Heart right ventricle (tissue), 16 donors: ENCODE data around the gene ADAMTSL3. TPM values are rescaled to one million over a fixed set of nuclear protein-coding genes. Genes with fewer than 3 reads are reported as not detected.

Experiments used
- ATAC-seq, 8 donors: fragments of 200-7000 bp; cut with Tn5 transposase; one replicate each; pipeline ENCODE4 v1.9.1; 2020; ENCODE audit warnings: mild to moderate bottlenecking in 8 of 8, moderate library complexity in 8 of 8, moderate number of reproducible peaks in 1 of 8
- DNase-seq, 2 donors: peaks; one replicate each; pipeline ENCODE4 v3.0.0-alpha.2; 2020
- H3K27ac ChIP-seq, 10 donors: fragments of 200-600 bp; sonication (generic) in 2 of 10; one replicate each; pipeline versions ENCODE4 v1.5.0 to v1.8.0; 2020 to 2022; ENCODE audit warnings: mild to moderate bottlenecking in 3 of 10
- H3K27me3 ChIP-seq, 7 donors: fragments of 200-600 bp; one replicate each; pipeline ENCODE4 v1.8.0; 2021 to 2022; ENCODE audit warnings: mild to moderate bottlenecking in 2 of 7
- H3K36me3 ChIP-seq, 9 donors: fragments of 200-600 bp; sonication (generic) in 1 of 9; one replicate each; pipeline versions ENCODE4 v1.5.0 to v1.8.0; 2020 to 2022; ENCODE audit warnings: mild to moderate bottlenecking in 2 of 9
- H3K4me1 ChIP-seq, 9 donors: fragments of 200-600 bp; sonication (generic) in 1 of 9; one replicate each; pipeline versions ENCODE4 v1.5.0 to v1.8.0; 2020 to 2022; ENCODE audit warnings: mild to moderate bottlenecking in 4 of 9
- H3K4me3 ChIP-seq, 10 donors: fragments of 200-600 bp; sonication (generic) in 2 of 10; one replicate each; pipeline versions ENCODE4 v1.5.0 to v1.8.0; 2020 to 2022; ENCODE audit warnings: mild to moderate bottlenecking in 7 of 10, moderate library complexity in 2 of 10
- H3K9me3 ChIP-seq, 11 donors: fragments of 200-600 bp in 10 of 11; sonication (generic) in 2 of 11; one replicate each; pipeline versions ENCODE4 v1.5.0 to v1.8.0; 2013 to 2022; ENCODE audit warnings: mild to moderate bottlenecking in 2 of 11, control low read depth in 1 of 11, moderate library complexity in 1 of 11
- WGBS, 2 donors: extraction: QIAGEN DNeasy Blood & Tissue Kit; methylation state at CpG; one replicate each; pipeline ENCODE4 v1.1.7; 2013; ENCODE audit warnings: inconsistent platforms in 1 of 2; 5-methylcytosine and 5-hydroxymethylcytosine counted together
- intact Hi-C, 10 donors: fragments of 100-400 bp; cut with DNase I; formaldehyde crosslinking; loops; one replicate each; pipeline versions ENCODE4 v1.11.1 to v1.14.2; 2022
- polyA plus RNA-seq, 2 donors: library from polyadenylated mRNA; stranded (reverse); fragments of 200-250 nt; gene quantifications; one replicate each; pipeline ENCODE4 v1.2.3, GENCODE V29; 2013
- total RNA-seq, 10 donors: library from RNA; stranded (reverse); fragmentation: NEBNext Ultra II Directional in 3 of 10; extraction: Animal tissue kit (Norgen Biotek cat#: 25700) in 3 of 10; gene quantifications; one replicate each; pipeline versions ENCODE4 v1.2.1 to v1.2.4, GENCODE V29; 2021 to 2023
- TF ChIP-seq, protein P1 (sequence below), 9 donors: fragments of 200-600 bp; sonication (generic) in 2 of 9; IDR thresholded peaks; one replicate each; pipeline versions ENCODE4 v1.5.0 to v1.8.0; 2021 to 2022; ENCODE audit warnings: antibody characterized with exemption in 9 of 9, mild to moderate bottlenecking in 5 of 9, moderate library complexity in 1 of 9
- donor health status: Arrhythmogenic right ventricular cardiomyopathy.
- donor health status: ischemic (EF 13 %, LVEDD 7.1; RV severe dilation, severe dysfunction).
- donor health status: healthy with polysubstance abuse.
- donor health status: DM: no; HTN: yes; CAD: no.
- donor health status: DM: no; HTN: no; CAD: no.
- donor health status: ischemic (EF 25% LVEDD 6.9; RV normal size, moderate dysfunction).
- donor health status: ischemic (EF 25% LVEDD 5.7; RV mildly dilated, moderate dysfunction).
- donor health status: healthy.
- donor health status: DM: yes; HTN: yes; CAD: no.
- donor health status: Ischemic cardiomyopathy.
- donor health status: ischemic (EF 35%, LVEDD 5.7; RV mildly dilated, moderate dysfunction).
- donor health status: nonischemic (EF 11% LVEDD 7.7; RV severe dilation, severe dysfunction).
- donor health status: DM: yes; HTN: yes; CAD: no.
- donor health status: PGD.
- donor health status: ischemic (EF 29% LVEDD 5.4; RV normal size, mild dysfunction).
- donor health status: nonischemic (EF 23%, LVEDD 6.1; RV moderate dilation, normal function).

Gene ADAMTSL3
- total and polyA plus RNA-seq, 12 donors: 1.6 to 15.4 (median 11.0) TPM

DNA sequence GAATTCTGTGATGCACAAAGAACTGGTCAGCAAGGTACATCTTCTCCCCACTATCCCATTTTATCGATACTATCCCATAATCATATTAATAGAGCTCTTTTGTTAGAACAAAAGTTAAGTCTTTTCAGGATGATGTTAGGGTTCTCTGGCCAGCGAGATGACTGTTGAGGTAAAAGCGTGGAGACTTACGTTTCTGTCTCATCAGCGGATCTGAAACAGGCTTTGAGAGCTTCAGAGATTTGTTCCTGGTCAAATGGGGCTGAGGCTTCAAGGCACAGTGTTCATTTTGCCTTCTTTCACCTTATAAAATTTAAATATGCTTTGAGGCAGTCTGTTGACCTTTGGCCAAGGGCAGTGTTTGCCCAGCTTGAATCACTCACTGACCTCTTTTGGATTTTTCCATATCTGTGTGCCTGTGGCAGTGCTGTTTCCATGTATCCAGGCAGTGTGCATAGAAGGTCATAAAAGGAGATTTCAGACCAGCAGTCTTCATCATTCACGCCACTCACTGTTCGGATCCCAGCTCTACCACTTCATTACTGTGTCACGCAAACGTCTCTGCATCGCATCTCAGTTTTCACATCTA lies 3.1 kb downstream of the ADAMTSL3 start:
- Histone ChIP-seq H3K36me3 (peaks cover 0 to 17% (median 0%) of the 10 kb centered on the region in 9 donors), H3K4me3 (no peak overlapping the region), H3K27me3 (peaks cover 0 to 32% (median 9%) of the 10 kb centered on the region in 7 donors), H3K27ac (peak overlapping the region in 6 of 10 donors; percentile 2 to 89 (median 52)), H3K9me3 (peaks cover 0 to 4% (median 0%) of the 10 kb centered on the region in 11 donors), H3K4me1 (peaks cover 7 to 68% (median 22%) of the 10 kb centered on the region in 9 donors)
- DNase-seq: no peak
- ATAC-seq: no peak
- WGBS, 2 donors: 92 to 94% methylated on average over 10 of the region's 10 CpGs
- TF ChIP-seq, protein P1, sequence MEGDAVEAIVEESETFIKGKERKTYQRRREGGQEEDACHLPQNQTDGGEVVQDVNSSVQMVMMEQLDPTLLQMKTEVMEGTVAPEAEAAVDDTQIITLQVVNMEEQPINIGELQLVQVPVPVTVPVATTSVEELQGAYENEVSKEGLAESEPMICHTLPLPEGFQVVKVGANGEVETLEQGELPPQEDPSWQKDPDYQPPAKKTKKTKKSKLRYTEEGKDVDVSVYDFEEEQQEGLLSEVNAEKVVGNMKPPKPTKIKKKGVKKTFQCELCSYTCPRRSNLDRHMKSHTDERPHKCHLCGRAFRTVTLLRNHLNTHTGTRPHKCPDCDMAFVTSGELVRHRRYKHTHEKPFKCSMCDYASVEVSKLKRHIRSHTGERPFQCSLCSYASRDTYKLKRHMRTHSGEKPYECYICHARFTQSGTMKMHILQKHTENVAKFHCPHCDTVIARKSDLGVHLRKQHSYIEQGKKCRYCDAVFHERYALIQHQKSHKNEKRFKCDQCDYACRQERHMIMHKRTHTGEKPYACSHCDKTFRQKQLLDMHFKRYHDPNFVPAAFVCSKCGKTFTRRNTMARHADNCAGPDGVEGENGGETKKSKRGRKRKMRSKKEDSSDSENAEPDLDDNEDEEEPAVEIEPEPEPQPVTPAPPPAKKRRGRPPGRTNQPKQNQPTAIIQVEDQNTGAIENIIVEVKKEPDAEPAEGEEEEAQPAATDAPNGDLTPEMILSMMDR (IDR thresholded peaks at IDR 0.05): no peak
- intact Hi-C loops: loop anchor here in 4 of 10 donors (5.0 to 10.0 kb wide), 5 partner anchors 40 to 188 kb away; no protein-coding TSS in a partner anchor

DNA sequence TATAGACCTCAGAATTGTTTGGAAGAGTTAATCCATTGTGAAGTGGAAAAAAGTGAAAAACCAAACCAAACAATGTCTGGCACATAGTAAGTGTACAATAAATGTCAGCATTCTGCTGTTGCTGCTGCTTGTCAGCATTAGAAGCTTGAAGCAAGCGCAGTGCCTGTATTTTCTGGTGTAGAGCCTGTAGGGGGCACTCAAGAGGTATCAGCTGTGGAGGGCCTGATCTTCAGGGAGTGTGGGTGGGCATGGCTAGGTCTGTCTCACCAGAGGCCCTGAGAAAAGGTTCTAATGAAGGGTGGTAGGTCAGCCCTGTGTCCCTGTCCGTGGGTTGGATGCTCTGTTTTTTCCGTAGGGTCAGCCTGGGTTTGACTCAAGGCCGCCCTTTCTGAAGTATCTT lies 3.6 kb downstream of the ADAMTSL3 start:
- ATAC-seq (no peak), DNase-seq (peak in 1 of 2 donors; percentile 14)
- Histone ChIP-seq H3K27me3 (peaks cover 0 to 28% (median 9%) of the 10 kb centered on the region in 7 donors), H3K36me3 (peaks cover 0 to 17% (median 0%) of the 10 kb centered on the region in 9 donors), H3K4me1 (peaks cover 7 to 68% (median 22%) of the 10 kb centered on the region in 9 donors), H3K4me3 (no peak overlapping the region), H3K27ac (peak overlapping the region in 9 of 10 donors; percentile 29 to 89 (median 62)), H3K9me3 (peaks cover 0 to under 1% (median 0%) of the 10 kb centered on the region in 11 donors)
- TF ChIP-seq, protein P1 (IDR thresholded peaks at IDR 0.05): peak in 7 of 9 donors; percentile 20 to 39 (median 28)
- WGBS, 2 donors: 86% methylated on average over 4 of the region's 4 CpGs
- intact Hi-C loops: loop anchor here in 4 of 10 donors (5.0 to 10.0 kb wide), 5 partner anchors 40 to 187 kb away; no protein-coding TSS in a partner anchor

DNA sequence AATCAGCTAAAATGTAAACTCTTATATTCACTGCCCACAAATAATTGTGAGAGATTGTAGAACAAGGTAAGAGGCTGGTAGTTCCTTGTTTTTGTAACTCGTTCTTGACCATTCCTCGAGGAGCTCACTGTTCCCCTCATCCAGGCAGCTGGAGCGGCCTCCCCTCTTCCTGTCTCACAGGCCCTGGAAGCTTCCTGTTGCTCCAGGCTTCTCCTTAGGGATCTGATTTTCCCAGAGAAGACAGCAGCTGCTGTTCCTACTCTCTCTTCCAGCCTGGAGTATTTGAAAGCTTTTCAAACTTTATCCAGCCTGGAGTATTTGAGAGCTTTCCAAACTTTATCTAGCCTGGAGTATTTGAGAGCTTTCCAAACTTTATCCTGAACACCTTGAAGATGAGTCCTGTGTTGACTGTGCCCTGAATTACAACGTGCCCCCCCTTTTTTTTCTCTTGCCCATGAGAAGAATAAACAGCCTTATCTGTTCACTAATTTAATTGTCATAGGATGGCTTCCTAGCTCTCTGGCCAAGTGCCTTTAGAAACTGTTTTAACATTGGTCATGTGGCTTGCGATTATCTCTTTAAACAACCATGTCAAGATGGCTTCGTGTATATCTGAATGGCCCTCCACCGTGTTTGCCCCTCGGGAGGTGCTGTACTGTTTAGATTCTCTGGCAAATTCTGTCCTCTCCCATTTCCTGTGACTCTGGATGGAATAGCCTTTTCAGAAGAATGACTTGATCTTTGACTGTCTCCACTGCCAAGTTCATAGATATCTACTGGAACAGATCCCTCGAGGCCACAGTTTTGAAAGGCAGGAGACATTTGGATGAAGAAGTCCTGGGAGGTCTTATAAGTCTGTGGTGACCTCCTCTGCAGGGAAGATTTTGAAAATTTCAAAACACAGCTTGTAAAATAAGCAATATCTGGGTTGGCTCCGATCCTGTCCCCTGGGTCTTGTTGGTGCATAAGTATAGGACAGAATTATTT lies 4.8 kb downstream of the ADAMTSL3 start:
- WGBS, 2 donors: 34 to 45% methylated on average over 10 of the region's 10 CpGs
- intact Hi-C loops: loop anchor here in 4 of 10 donors (1.0 to 10.0 kb wide), 6 partner anchors 39 to 186 kb away; no protein-coding TSS in a partner anchor

More for the DNA sequence above, 4.8 kb downstream of the ADAMTSL3 start:
- H3K27me3 ChIP-seq: peaks cover 0 to 17% (median 9%) of the 10 kb centered on the region in 7 donors
- H3K36me3 ChIP-seq: peaks cover 0 to 22% (median 0%) of the 10 kb centered on the region in 9 donors
- ATAC-seq (peak; percentile 59 to 83 (median 69)), DNase-seq (peak; percentile 50 to 69)
- H3K9me3 ChIP-seq: no peaks in the 10 kb centered on the region
- H3K27ac ChIP-seq: peak overlapping the region; percentile 29 to 89 (median 62)
- TF ChIP-seq, protein P1 (IDR thresholded peaks at IDR 0.05): no peak
- H3K4me1 ChIP-seq: peaks cover 5 to 63% (median 22%) of the 10 kb centered on the region in 9 donors
- no peak overlapping the region for H3K4me3 ChIP-seq
